M059J (cell line): ENCODE results near the gene GZF1. TPM values are rescaled to one million over a fixed set of nuclear protein-coding genes. Genes with fewer than 3 reads are reported as not detected.

Source experiments
- DNase-seq: peaks from one replicate; pipeline ENCODE4 v3.0.0-alpha.2; 2012; ENCODE audit warnings: low read depth
- total RNA-seq: library from RNA; depleted of rRNA; stranded (reverse); fragments of >200 nt; shearing (Covaris generic); gene quantifications from 2 replicates; pipeline ENCODE4 v1.2.3, GENCODE V29; 2014; rRNA removed

Gene GZF1
- 16.6 and 23.9 TPM in 2 replicates for total RNA-seq

DNA sequence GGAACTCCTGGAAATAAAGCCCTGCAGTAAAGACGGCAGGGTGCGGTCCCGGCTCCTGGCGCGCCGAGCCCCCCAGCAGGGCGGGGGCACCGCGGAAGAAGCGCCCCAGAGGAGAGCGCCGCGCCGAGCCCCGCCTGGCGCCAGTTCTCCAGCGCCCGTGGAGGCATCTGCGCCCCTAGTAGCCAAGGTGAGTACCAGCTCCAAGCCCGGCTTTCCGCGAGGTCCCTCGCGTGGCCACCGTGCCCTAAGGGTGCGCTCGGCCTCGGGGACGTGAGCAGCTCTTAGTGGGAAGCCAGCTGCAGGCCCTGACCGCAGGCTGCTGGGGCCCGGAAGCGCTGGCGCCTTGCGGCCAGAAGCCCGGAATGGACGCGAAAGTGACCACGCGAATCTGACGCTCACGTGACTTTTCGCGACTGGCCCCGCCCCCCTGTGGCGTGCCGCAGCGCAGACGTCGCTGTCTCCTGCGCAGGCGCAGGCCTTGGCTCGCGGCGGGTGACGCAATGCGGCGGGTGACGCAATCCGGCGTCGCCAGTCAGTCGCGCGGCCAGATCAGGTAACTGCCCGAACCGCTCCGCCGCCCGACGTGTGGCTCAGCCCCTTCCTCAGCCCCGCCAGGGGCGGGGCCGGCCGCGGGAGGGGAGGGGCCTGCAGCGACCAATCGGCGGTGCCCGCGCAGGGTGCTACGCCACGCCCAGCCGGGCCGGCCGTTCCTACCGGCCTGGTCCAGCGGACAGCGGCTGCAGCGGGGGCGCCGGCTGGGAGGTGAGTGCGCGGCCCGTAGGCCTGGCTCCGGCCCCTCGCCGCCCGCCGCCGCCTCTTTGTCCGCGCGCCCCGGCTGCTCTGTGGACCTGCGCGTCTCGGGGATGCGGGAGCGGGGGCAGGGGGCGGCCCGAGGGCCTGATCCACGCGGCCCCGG lies at the start of gene GZF1:
Gene GZF1 (plus strand): TSS at position 707 of the 916 bp plus-strand sequence. CDS start 2,202 bp downstream, outside the sequence.
- peak; percentile 98 for DNase-seq

DNA sequence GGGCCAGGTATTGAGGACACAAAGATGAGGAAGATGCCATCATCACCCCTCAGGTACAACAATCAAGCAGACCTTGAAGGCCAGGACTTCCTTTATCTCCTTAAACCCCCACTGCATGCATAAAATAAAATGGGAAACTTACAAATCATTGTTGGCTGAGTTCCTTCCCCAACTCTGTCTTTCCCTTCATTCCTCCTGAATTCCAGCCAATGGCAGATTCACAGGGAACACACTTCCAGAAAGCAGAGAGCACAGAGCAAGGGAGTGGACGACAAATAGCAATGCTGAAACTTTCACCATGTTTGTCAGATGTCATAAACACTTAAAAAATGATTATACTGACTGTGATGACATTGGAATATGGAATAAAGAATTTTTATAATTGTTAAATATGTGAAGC lies 48.7 kb upstream of the GZF1 start:
- DNase-seq, result no peak

DNA sequence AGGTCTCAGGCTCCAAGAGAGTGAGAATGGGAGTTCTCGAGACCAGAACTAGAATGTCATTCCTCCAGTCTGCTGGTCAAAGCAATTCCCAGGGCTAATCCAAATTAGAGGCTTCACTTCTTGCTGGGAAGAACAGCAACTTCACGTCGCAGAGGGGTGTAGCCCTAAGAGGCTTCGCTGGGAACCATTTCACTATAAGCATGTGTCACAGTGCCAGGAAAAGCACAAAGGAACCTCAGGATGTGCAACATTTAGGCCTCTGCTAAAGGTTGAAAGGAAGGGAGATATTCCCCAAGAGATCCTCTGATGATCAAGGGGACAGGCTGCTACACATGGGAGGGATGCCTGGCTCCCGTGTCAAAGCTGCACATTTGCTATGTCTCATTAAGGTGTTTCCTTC lies 47.3 kb upstream of the GZF1 start:
- DNase-seq, result no peak

DNA sequence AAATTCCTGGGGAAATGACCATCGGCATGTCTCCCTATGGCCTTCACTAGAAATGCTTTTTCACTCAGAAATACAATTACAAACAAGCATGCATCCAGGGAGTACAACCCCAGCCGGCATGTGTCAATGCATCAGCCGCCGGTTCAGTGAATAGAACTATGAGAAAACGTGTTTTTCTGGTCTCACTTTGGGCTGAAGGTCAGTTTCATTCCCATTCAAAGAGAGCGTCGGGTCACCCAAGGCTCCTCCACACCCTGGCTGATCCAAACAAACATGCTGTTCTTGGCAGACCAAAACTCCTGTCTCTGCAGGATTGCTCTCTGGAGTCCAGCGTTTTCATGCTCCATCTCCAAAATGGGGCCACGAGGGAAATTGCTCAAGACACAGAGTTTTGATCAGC lies 46.9 kb upstream of the GZF1 start:
- no peak for DNase-seq

DNA sequence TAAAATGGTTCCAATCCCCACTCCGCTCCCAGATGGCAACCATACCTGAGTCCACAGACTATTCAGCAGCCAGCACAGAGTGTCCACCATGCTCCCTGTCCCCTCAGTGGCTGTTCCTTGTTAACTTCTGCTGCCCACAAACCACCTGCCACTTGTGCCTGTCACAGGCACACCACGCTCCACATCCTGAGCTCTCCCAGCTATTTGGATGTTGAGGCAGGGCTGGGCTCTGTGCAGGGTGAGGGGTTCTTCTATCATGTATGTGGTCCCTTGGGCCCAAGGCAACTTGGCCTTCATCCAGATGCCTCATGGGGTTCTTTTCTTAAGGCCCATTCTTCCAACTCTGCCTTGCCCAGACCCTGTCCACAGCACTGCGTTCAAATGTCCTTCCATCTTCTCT lies 45.4 kb upstream of the GZF1 start:
- DNase-seq, result no peak

DNA sequence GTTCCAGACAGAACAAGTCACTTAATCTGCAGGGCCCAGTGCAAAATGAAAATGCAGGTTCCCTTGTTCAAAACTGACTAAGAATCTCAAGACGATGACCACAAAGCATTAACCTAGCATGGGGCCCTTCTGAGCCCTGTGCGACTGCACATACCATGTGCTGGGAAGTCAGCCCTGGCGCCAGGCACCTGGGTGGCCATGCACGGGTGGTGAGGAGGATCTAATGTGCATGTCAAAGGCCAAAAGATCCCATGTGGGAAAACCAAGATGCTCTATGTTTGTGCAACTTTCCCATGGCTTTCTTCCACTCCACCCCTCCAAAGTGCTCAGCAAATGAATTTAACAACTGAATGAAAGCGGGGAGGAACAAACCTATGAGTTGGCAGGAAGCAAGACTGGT lies 44.9 kb upstream of the GZF1 start:
- no peak for DNase-seq

DNA sequence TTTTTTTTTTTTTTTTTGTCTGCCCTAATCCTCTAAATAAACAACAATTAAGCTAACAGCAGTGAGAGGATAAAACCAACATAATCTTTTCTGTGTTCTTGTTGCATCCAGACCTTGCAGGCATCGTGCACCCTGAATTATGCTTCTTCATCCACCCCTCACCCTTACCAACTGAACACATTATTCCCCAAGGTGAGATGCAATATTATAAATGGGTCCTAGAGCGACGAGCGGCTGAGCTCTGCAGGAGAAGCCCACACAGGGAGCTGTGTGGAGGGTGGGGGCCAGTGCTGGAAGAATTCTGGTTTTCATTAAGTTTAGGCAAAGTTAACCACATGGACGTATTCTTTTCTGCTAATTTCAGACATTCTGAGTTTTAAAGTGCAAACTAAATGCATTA lies 43.6 kb upstream of the GZF1 start:
- DNase-seq, result no peak

DNA sequence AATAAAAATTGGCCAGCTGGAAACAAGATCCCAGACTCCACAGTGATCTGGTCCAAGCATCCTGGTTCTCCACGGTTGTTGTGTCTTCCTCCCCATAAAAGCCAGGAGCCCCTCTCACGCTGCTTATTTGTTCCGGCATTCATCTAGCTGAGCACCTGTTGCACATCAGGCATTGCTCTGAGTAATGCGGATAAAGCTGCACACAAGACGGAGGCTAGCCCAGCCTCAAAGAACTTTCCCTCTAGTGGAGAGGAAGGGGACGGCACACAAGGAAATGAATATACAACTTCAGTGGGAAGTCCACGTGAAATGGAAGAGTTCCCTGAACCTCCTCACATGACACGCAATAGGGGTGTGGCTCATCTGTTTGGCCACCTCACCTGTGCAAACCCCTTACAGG lies 41.7 kb upstream of the GZF1 start:
- no peak for DNase-seq

DNA sequence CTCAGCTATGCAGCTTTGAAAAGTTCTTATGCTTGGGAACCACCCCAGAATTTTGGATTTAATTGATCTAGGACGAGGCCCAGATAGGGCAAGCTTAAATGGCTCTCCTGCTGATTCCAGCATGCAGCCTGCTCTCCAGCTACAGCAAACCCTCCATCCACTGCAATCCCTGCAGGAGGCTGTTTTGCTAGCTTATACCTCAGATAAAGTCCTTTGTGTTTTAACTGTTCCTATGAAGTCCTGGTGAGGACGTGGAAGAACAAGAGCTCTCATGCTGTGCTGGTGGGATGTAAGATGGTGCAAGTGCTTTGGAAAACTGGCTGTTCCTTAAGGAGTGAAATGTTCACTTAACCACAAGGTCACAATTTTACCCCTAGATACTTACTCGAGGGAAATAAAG lies 36.9 kb upstream of the GZF1 start:
- no peak for DNase-seq

DNA sequence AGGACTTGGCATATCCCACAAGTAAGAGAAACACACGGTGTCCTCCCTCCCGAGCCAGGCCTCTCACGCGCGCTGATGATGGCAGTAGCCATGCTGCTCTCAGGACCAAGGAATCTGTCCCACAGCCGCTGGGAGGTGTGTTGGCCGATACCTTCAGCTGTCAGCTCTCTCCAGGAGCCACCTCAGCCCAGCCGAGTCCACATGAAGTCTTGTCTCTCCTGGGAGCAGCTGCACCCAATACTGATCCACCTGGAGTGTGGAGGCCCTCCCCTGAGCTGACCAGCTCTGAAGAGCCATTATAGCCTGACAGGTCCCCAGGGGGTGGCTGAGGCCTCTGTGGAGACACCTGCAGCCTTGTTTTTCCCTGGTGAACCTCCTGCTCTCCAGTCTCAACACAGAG lies 35.2 kb upstream of the GZF1 start:
- DNase-seq, result no peak

DNA sequence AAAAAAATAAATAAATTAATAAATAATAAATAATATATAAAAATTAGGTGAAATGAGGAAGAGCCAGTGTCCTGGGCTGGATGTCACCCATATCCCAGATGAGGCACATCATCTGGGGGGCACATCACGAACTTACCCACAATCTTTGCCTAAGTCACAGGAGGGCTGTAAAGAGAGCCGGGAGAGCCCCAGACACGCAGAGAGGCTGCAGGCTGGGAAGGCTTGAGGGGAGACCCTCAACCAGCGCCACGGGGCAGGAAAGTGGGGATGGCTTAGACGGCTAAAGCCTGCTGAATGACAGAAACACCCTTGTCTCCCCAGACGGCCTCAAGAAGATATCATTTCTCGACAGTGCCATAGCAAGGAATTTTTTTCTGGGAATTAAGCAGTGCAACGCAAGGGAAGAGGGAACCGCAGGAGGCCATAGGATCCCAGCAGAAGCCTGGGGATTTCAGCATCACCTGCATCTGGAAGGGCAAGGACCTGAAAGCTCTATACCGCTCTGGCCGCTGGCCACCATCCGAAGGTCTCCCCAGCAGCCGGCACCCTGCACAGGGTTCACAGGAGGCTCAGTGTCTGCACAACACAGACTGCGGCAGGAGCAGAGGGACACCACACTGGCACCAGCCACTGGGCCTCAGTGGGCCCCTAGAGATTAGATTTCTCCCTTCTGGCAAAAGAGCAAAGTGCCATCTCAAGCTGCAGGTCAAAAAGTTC lies 34.2 kb upstream of the GZF1 start:
- DNase-seq, result no peak

DNA sequence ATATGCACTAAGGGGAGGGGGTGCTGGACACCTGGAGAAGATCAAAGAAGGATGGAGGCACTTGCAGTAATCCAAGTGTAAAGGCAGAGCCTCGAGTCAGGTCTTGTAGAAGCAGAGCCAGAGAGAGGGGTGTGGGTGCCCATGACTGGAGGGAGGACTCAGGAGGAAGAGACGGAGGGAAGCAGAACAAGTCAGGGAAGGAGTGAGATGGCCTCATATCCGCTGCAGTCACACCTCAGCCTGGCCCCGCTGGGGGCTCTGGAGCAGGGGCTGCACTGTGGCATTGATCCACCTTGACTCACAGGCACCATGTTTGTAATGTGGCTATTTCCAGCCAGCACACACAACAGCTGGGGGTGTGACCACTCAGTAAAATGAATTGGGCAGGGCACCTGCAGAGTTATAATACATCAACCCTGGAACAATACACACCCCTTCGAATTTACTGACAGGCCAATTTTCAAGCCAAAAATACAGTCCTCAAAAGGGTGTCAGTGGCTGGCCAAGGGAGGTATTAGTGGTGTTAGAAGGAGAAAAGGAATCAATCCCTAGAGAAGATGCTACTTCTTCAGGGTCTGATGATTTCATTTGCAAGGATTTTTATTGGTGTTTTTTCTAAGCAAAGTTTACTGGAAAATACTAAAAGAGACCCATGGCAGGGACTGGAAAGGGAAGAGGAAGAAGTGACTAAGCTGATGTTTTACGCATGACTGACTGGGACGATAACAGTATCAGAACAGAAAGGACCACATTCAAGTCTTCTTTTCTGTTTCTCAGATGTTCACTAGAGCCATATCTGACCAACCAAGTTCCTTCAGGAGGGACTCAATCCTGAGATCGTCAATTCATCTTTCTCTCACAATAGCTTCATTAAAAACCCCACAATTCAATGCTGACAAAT lies 30.3 kb upstream of the GZF1 start:
- peak; percentile 96 for DNase-seq

DNA sequence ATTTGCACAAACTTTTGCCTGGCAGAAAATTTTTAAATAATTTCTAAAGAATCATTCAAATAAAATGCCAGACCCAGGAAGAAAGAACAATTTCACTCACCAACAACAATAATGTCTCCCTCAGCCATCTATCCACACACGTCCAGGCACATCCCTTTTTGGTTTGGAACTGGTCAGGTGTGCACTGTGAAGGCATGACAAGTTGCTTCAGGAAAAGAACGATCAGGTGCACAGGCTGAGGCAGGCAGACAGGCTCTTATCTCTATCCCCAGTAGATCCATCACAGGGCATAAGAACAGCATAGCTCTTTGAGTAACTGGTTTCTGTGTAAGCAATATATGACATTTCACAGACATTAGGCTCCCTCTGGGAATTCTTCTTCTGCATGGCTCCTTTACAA lies 29.5 kb upstream of the GZF1 start:
- DNase-seq, result no peak

DNA sequence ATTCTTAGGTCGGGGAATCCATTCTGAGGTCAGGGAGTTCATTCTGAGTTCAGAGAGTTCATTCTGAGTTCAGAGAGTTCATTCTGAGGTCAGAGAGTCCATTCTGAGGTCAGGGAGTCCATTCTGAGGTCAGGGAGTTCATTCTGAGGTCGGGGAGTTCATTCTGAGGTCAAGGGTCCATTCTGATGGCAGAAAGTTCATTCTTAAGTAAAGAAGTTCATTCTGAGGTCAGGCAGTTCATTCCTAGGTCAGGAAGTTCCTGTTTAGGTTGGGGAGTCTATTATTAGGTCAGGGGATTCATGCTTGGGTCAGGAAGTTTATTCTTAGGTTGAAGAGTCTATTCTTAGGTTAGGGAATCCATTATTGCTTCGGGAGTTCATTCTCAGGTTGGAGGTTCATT lies 27.9 kb upstream of the GZF1 start:
- no peak for DNase-seq

DNA sequence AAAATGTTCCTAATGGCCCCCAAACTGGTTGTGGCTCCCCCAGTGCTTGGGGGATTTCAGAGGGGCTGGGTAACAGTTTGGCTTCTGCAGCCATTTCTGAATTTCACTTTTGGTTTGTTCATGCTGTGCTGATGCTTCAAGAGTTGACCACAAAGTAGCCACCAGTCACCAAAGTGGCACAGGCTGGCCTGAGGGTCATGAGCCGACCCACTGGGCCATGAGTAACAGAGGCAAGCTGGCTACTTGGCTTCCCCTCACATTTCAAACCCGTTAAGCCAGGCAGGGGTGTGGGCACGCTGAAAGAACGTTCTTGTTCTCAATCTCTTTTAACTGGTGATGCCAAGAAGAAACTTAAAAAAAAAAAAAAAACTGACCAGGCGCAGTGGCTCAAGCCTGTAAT lies 26.5 kb upstream of the GZF1 start:
- peak; percentile 87 for DNase-seq

DNA sequence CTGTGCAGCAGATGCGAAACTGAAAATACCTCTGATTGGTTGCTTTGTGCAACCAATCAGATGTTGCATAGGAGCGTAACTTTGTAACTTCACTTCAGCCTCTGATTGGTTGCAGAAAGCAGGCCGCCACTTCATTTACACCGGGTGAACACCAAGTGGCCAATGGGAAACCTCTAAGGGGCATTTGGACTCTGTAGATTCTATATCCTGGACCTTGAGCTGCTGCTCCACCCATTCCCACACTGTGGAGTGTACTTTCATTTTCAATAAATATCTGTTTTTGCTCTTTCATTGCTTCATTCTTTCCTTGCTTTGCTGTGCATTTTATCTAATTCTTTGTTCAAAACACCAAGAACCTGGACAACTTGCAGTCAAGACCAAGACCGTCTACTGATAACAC lies 25.5 kb upstream of the GZF1 start:
- DNase-seq, result no peak

DNA sequence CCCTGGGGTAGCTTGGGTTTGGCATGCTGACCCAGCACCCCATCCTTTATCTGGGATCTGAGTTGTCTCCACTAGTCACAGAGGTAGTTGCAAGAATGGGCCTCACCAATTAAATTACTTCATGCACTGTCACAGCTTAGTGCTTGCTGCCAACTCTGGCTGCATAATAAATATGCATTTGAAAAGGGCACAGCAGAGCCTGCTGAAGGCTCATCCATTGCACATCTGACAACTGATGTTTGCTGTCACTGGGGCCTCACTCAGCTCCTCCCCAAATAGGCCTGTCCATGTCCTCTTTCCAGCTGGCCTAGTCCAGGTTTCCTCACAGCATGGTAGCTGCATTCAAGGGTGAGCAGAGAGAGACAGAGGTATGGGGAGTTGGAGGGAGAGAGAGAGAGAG lies 24.7 kb upstream of the GZF1 start:
- no peak for DNase-seq

DNA sequence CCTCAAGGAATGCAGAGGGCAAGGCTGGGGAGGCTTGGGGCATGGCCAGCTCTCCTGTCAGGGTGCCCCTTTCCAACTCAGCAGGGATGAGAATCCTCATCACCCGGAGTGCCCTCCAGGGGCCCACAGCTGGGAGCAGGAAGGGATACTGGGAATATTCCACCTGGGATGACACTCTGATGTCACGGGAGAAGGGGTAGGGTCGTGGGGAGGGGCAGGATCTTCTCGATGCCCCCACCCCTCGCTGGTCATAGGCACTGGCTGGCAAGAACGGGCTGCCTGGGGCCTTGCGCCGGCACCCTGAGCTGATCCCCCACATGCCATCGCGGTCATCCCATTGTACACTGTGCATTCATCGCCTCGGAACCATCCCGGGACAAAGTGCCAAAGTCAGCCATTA lies 22.0 kb upstream of the GZF1 start:
- DNase-seq, result no peak

DNA sequence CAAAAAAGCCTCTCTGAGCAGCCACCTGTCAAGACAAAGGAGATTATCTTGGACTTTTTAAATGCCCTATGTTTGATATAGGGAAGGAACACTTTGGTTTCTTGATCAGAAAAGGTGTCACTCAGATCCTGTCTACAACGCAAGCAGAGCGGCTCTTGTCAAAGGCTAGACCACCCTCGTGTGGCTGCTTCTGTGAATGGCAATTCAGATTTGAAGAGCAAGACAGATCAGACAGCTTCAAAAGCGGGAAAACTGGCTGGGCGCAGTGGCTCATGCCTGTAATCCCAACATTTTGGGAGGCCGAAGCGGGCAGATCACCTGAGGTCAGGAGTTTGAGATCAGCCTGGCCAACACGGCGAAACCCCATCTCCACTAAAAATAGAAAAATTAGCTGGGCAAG lies 21.5 kb upstream of the GZF1 start:
- peak; percentile 79 for DNase-seq

DNA sequence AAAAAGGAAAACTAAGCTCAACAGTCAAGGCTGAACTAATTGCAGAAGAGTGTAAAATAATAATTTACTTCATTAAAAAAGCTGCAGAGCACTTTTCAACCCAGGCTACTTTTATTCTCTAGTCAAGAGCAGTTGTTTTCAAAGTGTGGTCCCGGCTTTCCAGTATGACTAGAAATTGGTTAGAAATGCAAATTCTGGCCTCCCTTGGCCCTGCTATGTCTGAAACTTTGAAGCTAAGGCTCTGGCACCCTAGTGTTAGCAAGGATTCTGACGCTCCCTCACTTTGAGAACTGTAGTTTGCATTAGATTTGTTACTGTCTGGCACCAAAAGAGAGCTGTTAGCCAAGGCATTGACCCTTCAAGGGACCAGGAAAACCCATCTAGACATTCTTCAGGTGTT lies 20.9 kb upstream of the GZF1 start:
- DNase-seq, result no peak

DNA sequence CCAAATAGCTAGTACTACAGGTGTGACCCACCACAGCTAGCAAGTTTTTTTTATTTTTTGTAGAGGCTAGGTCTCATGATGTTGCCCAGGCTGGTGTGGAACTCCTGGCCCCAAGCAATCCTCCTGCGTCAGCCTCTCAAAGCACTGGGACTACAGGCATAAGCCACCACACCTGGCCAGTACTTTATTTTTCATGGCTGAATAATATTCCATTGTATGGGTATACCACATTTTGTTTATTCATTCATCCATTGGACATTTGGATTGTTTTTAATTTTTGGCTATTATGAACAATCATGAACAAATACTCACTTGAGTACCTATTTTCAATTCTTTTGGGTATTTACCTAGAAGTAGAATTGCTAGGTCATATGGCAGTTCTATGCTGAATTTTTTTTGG lies 18.4 kb upstream of the GZF1 start:
- DNase-seq, result no peak

DNA sequence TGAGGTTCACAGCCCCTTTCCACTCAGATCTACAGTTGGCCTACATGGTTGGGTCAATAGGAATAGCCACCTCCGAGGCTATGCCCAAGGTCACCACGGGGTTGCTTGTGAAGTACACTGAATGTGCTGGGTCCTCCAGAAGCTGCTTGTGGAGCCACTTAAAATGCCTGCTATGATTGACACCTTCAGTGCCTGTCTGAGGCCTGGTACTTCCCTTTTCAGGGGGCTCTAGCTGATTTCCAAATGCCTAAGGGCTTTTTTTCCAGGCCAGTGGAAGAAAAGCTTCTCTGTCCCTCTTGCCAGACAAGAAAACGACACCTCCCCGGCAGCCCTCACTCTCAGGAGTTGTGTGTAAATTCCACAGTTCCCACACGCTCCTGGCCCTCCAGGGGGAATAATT lies 17.6 kb upstream of the GZF1 start:
- no peak for DNase-seq
